ENCODE data around the gene BPTF. TPM values are rescaled to one million over a fixed set of nuclear protein-coding genes. Genes with fewer than 3 reads are reported as not detected.

BPTF gene
- total RNA-seq (2016; rRNA removed; fragmentation: Illumina TruSeq; extraction: Trizol) = 43.5 and 73.1 TPM in 2 replicates
- total RNA-seq (2016; cell fraction: cytosol; rRNA removed; fragmentation: Illumina TruSeq; extraction: Trizol; ENCODE audit: low read depth) = 43.8 and 50.6 TPM in 2 replicates
- total RNA-seq (2016; cell fraction: insoluble cytoplasmic fraction; rRNA removed; fragmentation: Illumina TruSeq; extraction: Trizol) = 44.3 and 67.7 TPM in 2 replicates
- total RNA-seq (2016; cell fraction: membrane; rRNA removed; fragmentation: Illumina TruSeq; extraction: Trizol) = 38.8 and 41.1 TPM in 2 replicates
- total RNA-seq (2016; cell fraction: nucleus; rRNA removed; fragmentation: Illumina TruSeq; extraction: Trizol) = 88.3 and 95.6 TPM in 2 replicates
- polyA plus RNA-seq (2011; rRNA removed) = 52.9 and 66.1 TPM in 2 replicates
- 28.6 and 29.5 TPM in 2 replicates for polyA plus RNA-seq (2011; cell fraction: cytosol; rRNA removed)
- 80.0 and 94.4 TPM in 2 replicates for polyA plus RNA-seq (2011; cell fraction: nucleus; rRNA removed)
- 38.6 and 42.7 TPM in 2 replicates for polyA plus RNA-seq (2012)
- polyA plus RNA-seq (2016; cell fraction: cytosol; fragmentation: Illumina TruSeq; extraction: Trizol; ENCODE audit: low read depth) = 3.2 and 3.5 TPM in 2 replicates
- polyA plus RNA-seq (2016; cell fraction: insoluble cytoplasmic fraction; fragmentation: Illumina TruSeq; extraction: Trizol; ENCODE audit: low read depth) = 59.3 and 75.0 TPM in 2 replicates
- polyA plus RNA-seq (2016; cell fraction: membrane; fragmentation: Illumina TruSeq; extraction: Trizol; ENCODE audit: low read depth) = 7.4 and 10.9 TPM in 2 replicates
- 98.3 and 108 TPM in 2 replicates for polyA plus RNA-seq (2016; cell fraction: nucleus; fragmentation: Illumina TruSeq; extraction: Trizol; ENCODE audit: insufficient read depth, low read depth)
- polyA minus RNA-seq (2011; rRNA and poly(A)+ RNA removed; ENCODE audit: low replicate concordance) = 88.0 and 94.4 TPM in 2 replicates
- polyA minus RNA-seq (2011; cell fraction: cytosol; rRNA and poly(A)+ RNA removed) = 57.8 and 66.8 TPM in 2 replicates
- 144 and 152 TPM in 2 replicates for polyA minus RNA-seq (2011; cell fraction: nucleus; rRNA and poly(A)+ RNA removed)
- Bru-seq, nascent RNA = percentile 90 among the genes with signal in this experiment
- percentile 92 among the genes with signal in this experiment for BruChase-seq, experiment 1, labeled RNA remaining after a 6-hour chase
- BruChase-seq, experiment 2, labeled RNA remaining after a 2-hour chase = percentile 91 among the genes with signal in this experiment
- long read RNA-seq, experiment 1, partial matches to known transcripts = 5 of 8 reads
- long read RNA-seq, experiment 1, other reads (novel, unspliced or antisense) = 3 of 8 reads
- long read RNA-seq, experiment 2, full-length matches to known transcripts = 2 of 57 reads
- long read RNA-seq, experiment 2, partial matches to known transcripts = 20 of 57 reads
- long read RNA-seq, experiment 2, other reads (novel, unspliced or antisense) = 35 of 57 reads

GRCh38 chr17:67824735-67825626 lies at the start of gene BPTF:
Gene BPTF, plus strand, starts transcription at chr17:67825503. Its CDS starts 222 bp downstream, at chr17:67825725.
- intact Hi-C loops (cut with micrococcal nuclease; ENCODE audit: unreplicated experiment) (loop anchor here (1.0 kb wide), 2 partner anchors 25 to 107 kb away; no protein-coding TSS in a partner anchor), in situ Hi-C loops (cut with HindIII; ENCODE audit: extremely low pct_ligation_motif_present, low pct_unique_long_range_greater_than_20kb) (no loop called here)
- under 1% methylated on average over 36 of the region's 88 CpGs for WGBS (ENCODE audit: low lambda C conversion rate)
- TF ChIP-seq PHF5A (CRISPR knock-in tag; IDR thresholded peaks at IDR 0.05; ENCODE audit: low read depth, unreplicated experiment) (peak; percentile 80), ZNF562 (CRISPR knock-in tag; IDR thresholded peaks at IDR 0.05; ENCODE audit: borderline replicate concordance) (no peak), ZNF335 (CRISPR knock-in tag; IDR thresholded peaks at IDR 0.05) (no peak), KDM3A (CRISPR knock-in tag; IDR thresholded peaks at IDR 0.05; ENCODE audit: low read depth) (peak; percentile 75; the same call in 1 of the 2 replicates), RBM22 (optimal IDR thresholded peaks at IDR 0.05; ENCODE audit: low read length) (peak; percentile 36), ZNF292 (CRISPR knock-in tag; IDR thresholded peaks at IDR 0.05; ENCODE audit: borderline replicate concordance, low read depth) (no peak), CCDC6 (CRISPR knock-in tag; IDR thresholded peaks at IDR 0.05) (peak; percentile 97), ZSCAN9 (CRISPR knock-in tag; IDR thresholded peaks at IDR 0.05; ENCODE audit: borderline replicate concordance) (peak; percentile 46; the same call in 1 of the 2 replicates), CBX2 (IDR thresholded peaks at IDR 0.05; ENCODE audit: low read depth, low read length) (no peak), CBX2 (CRISPR knock-in tag; IDR thresholded peaks at IDR 0.05; ENCODE audit: low read depth) (no peak), MIER3 (CRISPR knock-in tag; IDR thresholded peaks at IDR 0.05; ENCODE audit: borderline replicate concordance) (peak; percentile 72), DMAP1 (CRISPR knock-in tag; IDR thresholded peaks at IDR 0.05) (peak; percentile 49; the same call in 1 of the 2 replicates), BCL3 (CRISPR knock-in tag; IDR thresholded peaks at IDR 0.05) (peak; percentile 81), RELA (CRISPR knock-in tag; IDR thresholded peaks at IDR 0.05) (0 out of 2 replicates have a peak, but pooled peaks have one; percentile 38)

More at GRCh38 chr17:67824735-67825626, at the start of gene BPTF:
- Histone ChIP-seq H3K79me2 (ENCODE audit: insufficient read depth, low read length) (peaks cover 41% of the 10 kb centered on the region), H3K9ac (ENCODE audit: insufficient read depth, low read depth, low read length) (peak within 1 kb of the TSS; percentile 91), H3K4me2 (ENCODE audit: low read depth, low read length) (peak within 1 kb of the TSS; percentile 96), H3K27ac (ENCODE audit: extremely low read length, insufficient read depth, low read length) (peak within 1 kb of the TSS; percentile 74), H3K9me3 (ENCODE audit: low read length) (no peaks in the 10 kb centered on the region), H4K20me1 (ENCODE audit: insufficient read depth, low read length) (peaks cover 17% of the 10 kb centered on the region; the same call in 1 of the 2 replicates), H3K27me3 (ENCODE audit: control insufficient read depth in 1 of 2, insufficient read depth in 2 of 2, low read length in 2 of 2) (peaks cover 0 to 12% of the 10 kb centered on the region in 2 experiments; a peak in 1 of 5 replicates), H3K4me1 (ENCODE audit: insufficient read depth, low read length) (peaks cover 43% of the 10 kb centered on the region), H2AFZ (ENCODE audit: low read length) (no peak within 1 kb of the TSS), H3K4me3 (replicated peaks in 1 of 3; ENCODE audit: insufficient read depth in 1 of 3, low read depth in 2 of 3, low read length in 3 of 3) (peak within 1 kb of the TSS; percentile 90 to 100 (median 93)), H3K36me3 (replicated peaks in 1 of 2; ENCODE audit: control insufficient read depth in 1 of 2, insufficient read depth in 2 of 2, low read length in 2 of 2) (no peaks in the 10 kb centered on the region)
- DNase-seq (ENCODE audit: low spot score) = peak; percentile 87
- POLR2A ChIA-PET = interaction anchor here (0.5 to 1.4 kb wide), 8 partner anchors 11 to 460 kb away, joined by 3 to 9 read pairs (median 5); partner anchors contain the start of genes KPNA2 and NOL11
- CTCF ChIA-PET (ENCODE audit: low intra/inter-chr PET ratio, low total read pairs) = interaction anchor here (2.4 kb wide), 1 partner anchor 25 kb away, joined by 25 read pairs; no protein-coding TSS in a partner anchor
- peak; percentile 96 for ATAC-seq
- no peak for FAIRE-seq
- no TSS peak for BruUV-seq (replicated peaks)

Data from HepG2 (cell line).